ENCODE data around the gene ATP10B.

Gene ATP10B

GRCh38 chr5:160760008-160760407 is 92.0 kb downstream of the ATP10B start:
- H3K27ac ChIP-seq (ENCODE audit: insufficient read depth, low read length, poor library complexity, severe bottlenecking) = no peak overlapping the region
- no peak for DNase-seq
- H3K36me3 ChIP-seq (ENCODE audit: control insufficient read depth, insufficient read depth, low read length) = no peaks in the 10 kb centered on the region
- no peaks in the 10 kb centered on the region for H3K27me3 ChIP-seq (replicated peaks; ENCODE audit: control insufficient read depth, insufficient read depth, low read length, poor library complexity, severe bottlenecking)
- H3K4me1 ChIP-seq (ENCODE audit: control insufficient read depth, insufficient read depth, low read length, poor library complexity, severe bottlenecking) = no peaks in the 10 kb centered on the region
- no peaks in the 10 kb centered on the region for H3K9me3 ChIP-seq (ENCODE audit: control insufficient read depth, low read length)
- no peak overlapping the region for H3K4me3 ChIP-seq (ENCODE audit: insufficient read depth, low read depth, low read length, poor library complexity, severe bottlenecking)

- no peaks in the 10 kb centered on the region for H3K27me3 ChIP-seq (replicated peaks; ENCODE audit: control insufficient read depth, insufficient read depth, low read length, poor library complexity, severe bottlenecking)
- H3K27ac ChIP-seq (ENCODE audit: insufficient read depth, low read length, poor library complexity, severe bottlenecking) = no peak overlapping the region
- H3K9me3 ChIP-seq (ENCODE audit: control insufficient read depth, low read length) = no peaks in the 10 kb centered on the region
- no peaks in the 10 kb centered on the region for H3K36me3 ChIP-seq (ENCODE audit: control insufficient read depth, insufficient read depth, low read length)
- no peak overlapping the region for H3K4me3 ChIP-seq (ENCODE audit: insufficient read depth, low read depth, low read length, poor library complexity, severe bottlenecking)
- H3K4me1 ChIP-seq (ENCODE audit: control insufficient read depth, insufficient read depth, low read length, poor library complexity, severe bottlenecking) = no peaks in the 10 kb centered on the region
- DNase-seq = no peak
Observed at GRCh38 chr5:160757194-160757593, 94.8 kb downstream of the ATP10B start.

DNA sequence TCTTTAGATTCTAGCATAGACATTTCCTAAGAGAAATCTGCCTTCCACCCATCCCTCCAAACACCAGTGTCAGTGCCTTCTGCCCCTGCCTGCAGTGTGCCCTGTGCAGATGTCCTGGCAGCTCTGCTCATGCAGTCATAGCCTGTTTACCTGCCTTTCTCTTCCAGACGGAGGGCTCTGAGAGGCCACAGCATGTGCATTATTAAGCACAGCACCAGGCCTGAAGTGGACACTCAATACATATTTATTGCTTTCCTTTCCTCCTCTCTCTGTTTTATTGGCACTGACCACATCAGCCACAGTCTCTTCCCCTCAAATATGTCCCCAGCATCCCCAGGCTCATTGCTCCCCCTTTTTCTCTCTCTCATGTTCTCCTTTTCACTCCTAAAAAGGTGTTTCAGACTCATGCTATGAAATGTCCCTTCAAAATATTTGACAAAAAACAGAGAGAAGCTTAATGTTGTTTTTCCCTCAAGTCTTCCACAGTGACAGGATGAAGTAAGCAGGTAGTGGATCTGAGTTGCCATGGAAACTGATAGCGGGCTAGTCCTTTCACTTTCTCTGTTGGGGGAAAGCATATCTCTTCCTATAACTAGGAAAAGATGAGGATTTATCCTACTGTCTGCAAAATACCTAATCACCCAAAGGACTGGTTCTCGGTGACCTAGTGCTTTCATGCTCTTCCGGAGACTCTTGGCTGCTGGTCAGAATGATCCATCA is 100.9 kb downstream of the ATP10B start:
- Histone ChIP-seq H3K36me3 (ENCODE audit: control insufficient read depth, insufficient read depth, low read length) (no peaks in the 10 kb centered on the region), H3K4me3 (ENCODE audit: insufficient read depth, low read depth, low read length, poor library complexity, severe bottlenecking) (no peak overlapping the region), H3K27me3 (replicated peaks; ENCODE audit: control insufficient read depth, insufficient read depth, low read length, poor library complexity, severe bottlenecking) (no peaks in the 10 kb centered on the region), H3K9me3 (ENCODE audit: control insufficient read depth, low read length) (no peaks in the 10 kb centered on the region), H3K4me1 (ENCODE audit: control insufficient read depth, insufficient read depth, low read length, poor library complexity, severe bottlenecking) (no peaks in the 10 kb centered on the region), H3K27ac (ENCODE audit: insufficient read depth, low read length, poor library complexity, severe bottlenecking) (no peak overlapping the region)
- DNase-seq = no peak

DNA sequence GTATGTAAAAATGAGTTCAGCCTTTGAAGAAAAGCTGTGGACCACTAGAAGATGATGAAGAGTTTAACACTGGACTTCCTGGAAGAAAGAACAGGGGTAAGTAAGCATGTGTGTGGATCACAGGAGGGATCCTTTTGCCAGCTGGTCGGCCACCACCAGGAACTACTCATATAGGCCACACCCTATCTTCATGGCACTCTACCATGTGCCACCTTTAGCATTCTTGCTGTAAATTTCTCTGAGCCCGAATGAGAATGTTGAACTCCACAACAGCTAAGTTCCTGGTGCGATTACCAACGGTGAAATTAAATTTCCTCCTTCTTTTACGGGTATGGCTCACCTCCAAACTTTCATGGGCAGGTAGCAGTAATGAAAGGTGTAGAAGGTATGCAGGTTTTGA is 102.3 kb downstream of the ATP10B start:
- H3K27me3 ChIP-seq (replicated peaks; ENCODE audit: control insufficient read depth, insufficient read depth, low read length, poor library complexity, severe bottlenecking) = no peaks in the 10 kb centered on the region
- no peak overlapping the region for H3K27ac ChIP-seq (ENCODE audit: insufficient read depth, low read length, poor library complexity, severe bottlenecking)
- DNase-seq = no peak
- H3K4me1 ChIP-seq (ENCODE audit: control insufficient read depth, insufficient read depth, low read length, poor library complexity, severe bottlenecking) = no peaks in the 10 kb centered on the region
- no peaks in the 10 kb centered on the region for H3K9me3 ChIP-seq (ENCODE audit: control insufficient read depth, low read length)
- no peak overlapping the region for H3K4me3 ChIP-seq (ENCODE audit: insufficient read depth, low read depth, low read length, poor library complexity, severe bottlenecking)
- H3K36me3 ChIP-seq (ENCODE audit: control insufficient read depth, insufficient read depth, low read length) = no peaks in the 10 kb centered on the region

DNA sequence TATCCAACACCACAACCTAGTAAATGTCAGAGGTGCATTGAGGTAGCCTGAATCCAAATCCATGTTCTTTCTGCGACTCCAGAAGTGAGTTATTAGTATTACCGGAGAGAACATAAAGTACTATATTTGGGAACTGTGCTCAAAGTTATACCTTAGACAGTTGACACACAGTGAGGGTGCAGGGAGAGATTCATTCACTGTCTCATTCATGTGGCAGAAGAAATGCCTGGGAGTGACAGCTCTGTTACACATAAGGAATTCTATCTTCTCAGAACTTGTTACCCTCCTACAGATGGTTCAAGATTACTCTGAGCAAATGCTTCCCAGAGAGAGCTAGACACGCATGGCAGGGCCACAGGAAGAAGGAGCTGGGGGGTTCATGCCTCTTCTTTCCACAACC is 103.0 kb downstream of the ATP10B start:
- no peaks in the 10 kb centered on the region for H3K4me1 ChIP-seq (ENCODE audit: control insufficient read depth, insufficient read depth, low read length, poor library complexity, severe bottlenecking)

DNA sequence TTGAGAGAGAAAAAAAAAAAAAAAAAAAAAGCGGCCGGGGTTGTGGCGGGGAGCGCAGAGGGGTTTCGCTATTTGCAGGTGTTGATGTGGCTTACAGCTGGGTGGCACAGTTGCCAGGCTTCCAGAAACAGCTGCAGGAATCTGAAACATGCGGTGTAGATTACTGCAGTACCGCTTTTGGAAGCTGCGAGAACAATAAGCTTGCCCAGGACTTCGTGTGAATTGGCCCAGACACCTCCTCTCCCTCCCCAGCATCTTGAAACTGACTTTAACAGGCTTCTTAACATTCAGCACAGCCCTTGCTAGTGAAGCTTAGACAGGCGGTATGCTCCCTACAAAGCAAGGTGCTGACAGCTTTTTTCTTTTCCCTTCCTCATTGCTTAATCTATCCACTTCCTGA is 104.0 kb downstream of the ATP10B start:
- no peaks in the 10 kb centered on the region for H3K36me3 ChIP-seq (ENCODE audit: control insufficient read depth, insufficient read depth, low read length)
- H3K27ac ChIP-seq (ENCODE audit: insufficient read depth, low read length, poor library complexity, severe bottlenecking) = no peak overlapping the region
- no peaks in the 10 kb centered on the region for H3K9me3 ChIP-seq (ENCODE audit: control insufficient read depth, low read length)
- no peak for DNase-seq
- H3K27me3 ChIP-seq (replicated peaks; ENCODE audit: control insufficient read depth, insufficient read depth, low read length, poor library complexity, severe bottlenecking) = no peaks in the 10 kb centered on the region
- H3K4me1 ChIP-seq (ENCODE audit: control insufficient read depth, insufficient read depth, low read length, poor library complexity, severe bottlenecking) = no peaks in the 10 kb centered on the region
- no peak overlapping the region for H3K4me3 ChIP-seq (ENCODE audit: insufficient read depth, low read depth, low read length, poor library complexity, severe bottlenecking)

More for the DNA sequence above, 103.0 kb downstream of the ATP10B start:
- DNase-seq = no peak
- Histone ChIP-seq H3K27me3 (replicated peaks; ENCODE audit: control insufficient read depth, insufficient read depth, low read length, poor library complexity, severe bottlenecking) (no peaks in the 10 kb centered on the region), H3K36me3 (ENCODE audit: control insufficient read depth, insufficient read depth, low read length) (no peaks in the 10 kb centered on the region), H3K9me3 (ENCODE audit: control insufficient read depth, low read length) (no peaks in the 10 kb centered on the region), H3K27ac (ENCODE audit: insufficient read depth, low read length, poor library complexity, severe bottlenecking) (no peak overlapping the region), H3K4me3 (ENCODE audit: insufficient read depth, low read depth, low read length, poor library complexity, severe bottlenecking) (no peak overlapping the region)

- Histone ChIP-seq H3K27ac (ENCODE audit: insufficient read depth, low read length, poor library complexity, severe bottlenecking) (no peak overlapping the region), H3K36me3 (ENCODE audit: control insufficient read depth, insufficient read depth, low read length) (no peaks in the 10 kb centered on the region), H3K9me3 (ENCODE audit: control insufficient read depth, low read length) (no peaks in the 10 kb centered on the region), H3K4me3 (ENCODE audit: insufficient read depth, low read depth, low read length, poor library complexity, severe bottlenecking) (no peak overlapping the region), H3K27me3 (replicated peaks; ENCODE audit: control insufficient read depth, insufficient read depth, low read length, poor library complexity, severe bottlenecking) (no peaks in the 10 kb centered on the region), H3K4me1 (ENCODE audit: control insufficient read depth, insufficient read depth, low read length, poor library complexity, severe bottlenecking) (no peaks in the 10 kb centered on the region)
- no peak for DNase-seq
Observed at GRCh38 chr5:160747559-160747958, 104.5 kb downstream of the ATP10B start.

DNA sequence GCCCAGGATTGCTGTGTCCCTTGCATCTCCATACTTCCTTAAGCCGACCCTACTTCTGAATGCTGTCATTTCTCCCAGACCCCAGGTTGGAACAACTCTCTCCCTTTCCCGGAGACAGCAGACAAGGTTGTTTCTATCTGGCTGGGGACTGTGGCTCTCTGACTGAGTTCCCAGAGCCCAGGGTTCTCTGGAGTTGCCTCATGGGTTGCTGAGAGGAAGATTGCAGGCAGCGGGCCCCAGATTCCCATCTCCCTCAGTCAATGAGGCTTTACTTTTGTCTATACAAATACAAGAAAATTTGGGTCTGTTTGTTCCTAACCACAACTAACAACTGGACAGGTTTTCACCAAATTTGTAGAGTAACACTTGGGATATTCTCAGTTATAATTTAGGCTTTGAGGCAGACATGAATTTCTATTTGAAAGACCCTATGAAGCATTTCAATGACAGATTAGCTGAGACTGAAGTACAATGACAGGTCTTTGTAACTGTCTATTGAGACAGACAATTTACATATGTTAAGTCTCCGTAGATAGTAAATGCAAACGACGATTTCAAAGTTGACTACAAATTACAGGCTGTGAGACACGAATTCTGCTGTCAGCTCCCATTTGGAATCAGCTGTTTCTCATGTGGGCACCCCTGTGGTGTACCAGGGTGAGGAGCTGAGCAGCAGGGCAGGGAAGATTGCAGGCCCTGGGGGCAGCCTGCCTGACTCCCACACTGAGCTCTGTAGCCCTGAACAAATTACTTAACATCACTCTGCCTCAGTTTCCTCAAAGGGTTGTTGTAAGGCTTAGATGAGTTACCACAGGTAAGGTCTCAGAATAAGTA is 107.5 kb downstream of the ATP10B start:
- Histone ChIP-seq H3K27me3 (replicated peaks; ENCODE audit: control insufficient read depth, insufficient read depth, low read length, poor library complexity, severe bottlenecking) (no peaks in the 10 kb centered on the region), H3K27ac (ENCODE audit: insufficient read depth, low read length, poor library complexity, severe bottlenecking) (no peak overlapping the region), H3K4me1 (ENCODE audit: control insufficient read depth, insufficient read depth, low read length, poor library complexity, severe bottlenecking) (no peaks in the 10 kb centered on the region), H3K4me3 (ENCODE audit: insufficient read depth, low read depth, low read length, poor library complexity, severe bottlenecking) (no peak overlapping the region), H3K36me3 (ENCODE audit: control insufficient read depth, insufficient read depth, low read length) (no peaks in the 10 kb centered on the region), H3K9me3 (ENCODE audit: control insufficient read depth, low read length) (no peaks in the 10 kb centered on the region)
- no peak for DNase-seq

GRCh38 chr5:160743027-160743426 is 109.0 kb downstream of the ATP10B start:
- no peak for DNase-seq
- Histone ChIP-seq H3K4me1 (ENCODE audit: control insufficient read depth, insufficient read depth, low read length, poor library complexity, severe bottlenecking) (no peaks in the 10 kb centered on the region), H3K27me3 (replicated peaks; ENCODE audit: control insufficient read depth, insufficient read depth, low read length, poor library complexity, severe bottlenecking) (no peaks in the 10 kb centered on the region), H3K4me3 (ENCODE audit: insufficient read depth, low read depth, low read length, poor library complexity, severe bottlenecking) (no peak overlapping the region), H3K9me3 (ENCODE audit: control insufficient read depth, low read length) (no peaks in the 10 kb centered on the region), H3K36me3 (ENCODE audit: control insufficient read depth, insufficient read depth, low read length) (no peaks in the 10 kb centered on the region), H3K27ac (ENCODE audit: insufficient read depth, low read length, poor library complexity, severe bottlenecking) (no peak overlapping the region)

GRCh38 chr5:160742446-160742845 is 109.6 kb downstream of the ATP10B start:
- Histone ChIP-seq H3K4me1 (ENCODE audit: control insufficient read depth, insufficient read depth, low read length, poor library complexity, severe bottlenecking) (no peaks in the 10 kb centered on the region), H3K4me3 (ENCODE audit: insufficient read depth, low read depth, low read length, poor library complexity, severe bottlenecking) (no peak overlapping the region), H3K9me3 (ENCODE audit: control insufficient read depth, low read length) (no peaks in the 10 kb centered on the region), H3K36me3 (ENCODE audit: control insufficient read depth, insufficient read depth, low read length) (no peaks in the 10 kb centered on the region), H3K27me3 (replicated peaks; ENCODE audit: control insufficient read depth, insufficient read depth, low read length, poor library complexity, severe bottlenecking) (no peaks in the 10 kb centered on the region), H3K27ac (ENCODE audit: insufficient read depth, low read length, poor library complexity, severe bottlenecking) (no peak overlapping the region)
- DNase-seq = no peak
